NCI-H2196 treated with DMSO at 0.1 percent for 48 hours (cell line): ENCODE measurements around the gene SLC2A11.

Source experiments
- DNase-seq: peaks from one replicate; lab custom pipeline; 2025; ENCODE audit not compliant: unreplicated experiment; lab: John Stamatoyannopoulos, UW

Gene SLC2A11

DNA sequence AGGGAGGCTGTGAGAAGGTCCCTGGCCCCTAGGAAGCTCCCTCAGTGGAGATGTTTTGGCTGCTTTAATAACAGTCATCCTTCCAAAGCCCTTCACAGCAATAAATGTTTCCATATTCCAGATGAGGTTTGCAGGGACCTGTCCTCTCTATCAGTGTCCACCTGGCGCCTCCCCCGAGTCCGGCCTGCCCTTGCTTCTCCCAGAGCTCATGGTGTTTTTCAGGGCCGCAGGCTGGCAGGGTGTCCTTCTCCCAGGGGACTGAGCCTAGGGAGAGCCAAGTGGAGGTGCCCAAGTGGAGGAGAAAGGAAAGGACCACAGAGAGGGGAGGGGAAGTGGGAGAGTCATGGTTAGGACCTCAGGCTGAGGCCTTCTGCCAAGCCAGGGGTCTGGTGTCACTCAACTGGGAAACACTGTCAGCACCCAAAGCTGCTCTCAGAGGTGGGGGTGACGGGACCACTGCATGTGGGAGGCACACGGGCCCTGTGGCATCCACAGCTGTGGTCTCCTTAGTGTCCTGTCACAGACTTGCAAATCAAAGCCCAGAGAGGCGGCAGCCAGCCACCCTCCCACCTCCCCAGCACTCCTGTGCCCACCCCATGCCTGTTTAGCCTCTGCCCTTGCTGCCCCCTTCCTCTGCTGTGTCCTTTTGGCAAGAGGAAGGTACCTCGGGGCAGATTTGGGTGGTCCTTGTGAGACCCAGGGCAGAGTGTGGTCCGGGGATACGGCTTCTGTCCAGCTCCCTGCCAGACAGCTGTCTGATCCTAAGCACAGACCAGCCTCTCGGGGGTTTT lies 25.3 kb upstream of the SLC2A11 start:
- DNase-seq, result no peak

DNA sequence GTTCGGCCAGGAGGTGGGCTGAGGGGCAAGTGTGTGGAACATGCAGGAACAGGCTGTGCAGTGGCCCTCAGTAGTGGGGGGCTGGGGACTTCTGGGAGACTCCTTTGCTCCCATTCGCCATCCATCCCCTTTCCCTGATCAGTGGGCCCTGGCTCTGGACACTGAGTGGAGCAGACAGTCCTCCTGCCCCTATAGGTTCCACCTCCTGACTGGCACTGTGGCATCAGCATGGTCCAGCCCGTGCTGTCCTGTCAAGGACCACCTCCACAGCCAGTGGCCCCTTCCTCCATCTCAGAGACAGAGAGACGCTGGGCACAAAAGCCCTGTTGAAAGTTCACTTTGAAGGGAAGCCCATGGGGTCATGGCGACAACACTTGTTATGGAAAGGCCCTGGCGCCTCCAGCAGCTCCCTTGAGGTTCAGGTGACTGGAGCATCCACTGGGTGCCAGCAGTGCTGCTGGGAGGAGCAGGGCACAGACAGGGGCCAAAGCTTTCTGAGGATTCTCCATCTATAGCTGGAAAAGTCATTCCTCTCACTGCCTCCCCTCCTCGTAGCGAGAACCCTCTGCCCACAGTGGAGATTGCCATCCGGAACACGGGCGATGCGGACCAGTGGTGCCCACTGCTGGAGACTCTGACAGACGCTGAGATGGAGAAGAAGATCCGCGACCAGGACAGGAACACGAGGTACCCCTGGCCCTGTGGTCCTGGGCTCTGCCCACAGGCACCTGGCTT lies 24.5 kb upstream of the SLC2A11 start:
- no peak for DNase-seq

DNA sequence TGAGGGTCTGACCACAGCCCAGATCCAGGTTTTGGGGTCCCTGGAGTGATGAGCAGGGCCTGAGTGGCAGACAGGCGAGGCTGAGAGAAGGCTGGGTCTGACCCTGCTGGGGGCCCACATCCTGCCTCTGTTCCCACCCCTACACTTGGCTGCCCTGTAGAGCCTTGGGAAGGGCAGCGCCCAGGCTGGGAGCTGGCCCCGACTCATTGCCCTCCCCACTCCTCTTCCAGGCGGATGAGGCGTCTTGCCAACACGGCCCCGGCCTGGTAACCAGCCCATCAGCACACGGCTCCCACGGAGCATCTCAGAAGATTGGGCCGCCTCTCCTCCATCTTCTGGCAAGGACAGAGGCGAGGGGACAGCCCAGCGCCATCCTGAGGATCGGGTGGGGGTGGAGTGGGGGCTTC lies 23.8 kb upstream of the SLC2A11 start:
- DNase-seq, result no peak

DNA sequence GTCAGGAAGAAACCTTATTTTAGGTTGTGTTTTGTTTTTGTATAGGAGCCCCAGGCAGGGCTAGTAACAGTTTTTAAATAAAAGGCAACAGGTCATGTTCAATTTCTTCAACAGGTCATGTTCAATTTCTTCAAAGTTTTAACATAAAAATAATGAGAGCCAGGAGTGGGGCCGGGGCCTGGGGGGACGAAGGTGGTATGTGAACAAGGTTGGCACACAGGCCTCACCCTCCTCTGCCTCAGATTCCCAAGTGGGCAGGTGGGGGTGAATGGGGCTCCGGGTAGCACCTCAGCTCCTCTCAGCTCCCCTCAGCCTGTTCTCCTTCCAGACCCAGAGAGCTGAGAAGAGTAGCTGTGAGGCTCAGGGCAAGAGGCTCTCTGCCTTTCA lies 23.3 kb upstream of the SLC2A11 start:
- DNase-seq, result no peak

DNA sequence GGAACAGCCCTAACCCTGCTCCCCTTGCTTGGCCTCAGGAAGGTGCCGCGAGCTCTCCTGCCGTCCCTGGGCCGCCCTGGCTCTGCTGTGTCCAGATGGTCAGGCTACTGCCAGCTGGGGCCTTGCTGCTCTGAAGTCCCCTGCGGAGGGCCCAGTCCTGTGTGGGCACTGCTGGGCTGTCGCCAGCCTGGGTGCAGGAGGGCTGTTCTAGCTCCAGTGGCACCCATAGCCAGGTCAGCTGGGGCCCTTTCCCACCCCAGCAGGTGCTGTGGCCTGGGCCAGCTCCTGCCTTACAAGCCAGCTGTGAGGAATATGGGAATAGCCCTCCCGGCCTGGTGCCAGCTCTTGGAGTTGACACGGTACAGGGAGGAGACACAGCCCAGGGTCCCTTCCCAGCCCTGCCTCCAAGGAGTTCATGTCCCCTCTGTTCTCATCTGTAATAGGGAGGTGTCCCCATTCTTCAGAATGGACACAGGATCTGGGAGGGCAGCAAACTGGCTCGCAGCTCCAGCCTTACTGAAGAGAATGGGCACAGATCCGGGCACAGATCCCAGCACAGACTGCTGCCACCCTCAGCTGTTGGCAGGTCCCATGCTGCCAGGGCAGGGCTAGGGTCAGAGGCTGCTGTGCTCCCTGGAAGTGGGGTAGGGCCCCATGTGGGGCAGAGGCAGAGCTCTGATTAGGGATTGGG lies 22.7 kb upstream of the SLC2A11 start:
- no peak for DNase-seq

DNA sequence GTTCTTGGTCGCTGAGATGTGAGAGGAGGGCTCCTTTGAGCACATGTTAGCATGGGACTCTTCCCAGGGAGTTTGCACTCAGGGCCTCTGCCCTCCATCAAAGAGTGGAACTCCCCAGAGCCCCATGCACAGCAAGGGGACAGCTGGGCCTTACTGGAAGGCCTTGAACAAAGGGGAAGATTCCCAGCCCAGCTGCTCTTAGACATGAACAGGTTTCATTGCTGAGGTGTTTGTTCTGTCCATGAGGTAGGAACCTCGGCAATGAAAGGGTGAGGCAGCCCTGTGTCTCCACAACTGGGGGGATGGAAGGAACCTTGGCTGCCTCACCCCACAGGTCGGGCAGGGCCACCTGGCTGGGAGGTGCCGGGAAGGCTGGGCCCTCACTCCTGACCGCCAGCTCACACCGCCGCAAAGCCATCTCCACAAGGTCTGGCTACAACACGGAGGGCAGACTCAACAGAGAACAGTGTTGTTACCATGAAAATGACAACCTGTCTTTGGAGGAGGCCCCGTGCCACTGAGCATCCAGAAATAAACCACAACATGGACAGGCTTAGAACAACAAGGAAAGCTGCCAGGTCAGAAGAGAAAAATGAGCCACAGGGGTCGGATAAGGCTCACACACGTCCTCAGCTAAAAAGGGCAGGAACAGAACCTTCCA lies 22.1 kb upstream of the SLC2A11 start:
- DNase-seq, result no peak

DNA sequence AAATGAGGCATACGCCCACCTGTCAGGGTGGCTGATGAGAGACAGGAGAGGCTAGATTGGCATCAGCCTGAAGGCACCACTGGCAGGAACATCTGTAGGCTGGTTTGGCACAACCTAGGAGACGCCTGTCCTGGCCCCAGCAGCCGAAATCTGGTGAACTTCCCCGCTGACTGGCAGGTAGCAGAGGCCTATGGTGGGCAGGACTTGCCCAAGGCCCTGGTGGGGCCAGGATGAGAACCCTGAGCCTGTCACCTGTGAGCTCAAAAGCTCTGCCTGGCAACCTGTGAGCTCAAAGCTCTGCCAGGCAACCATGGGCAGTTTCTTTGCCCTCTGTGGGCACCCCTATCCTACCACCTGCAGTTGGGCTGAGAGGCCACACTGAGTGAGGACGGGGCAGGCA lies 21.4 kb upstream of the SLC2A11 start:
- no peak for DNase-seq

- DNase-seq, result no peak
Observed at GRCh38 chr22:23836692-23837495, 20.8 kb upstream of the SLC2A11 start.

DNA sequence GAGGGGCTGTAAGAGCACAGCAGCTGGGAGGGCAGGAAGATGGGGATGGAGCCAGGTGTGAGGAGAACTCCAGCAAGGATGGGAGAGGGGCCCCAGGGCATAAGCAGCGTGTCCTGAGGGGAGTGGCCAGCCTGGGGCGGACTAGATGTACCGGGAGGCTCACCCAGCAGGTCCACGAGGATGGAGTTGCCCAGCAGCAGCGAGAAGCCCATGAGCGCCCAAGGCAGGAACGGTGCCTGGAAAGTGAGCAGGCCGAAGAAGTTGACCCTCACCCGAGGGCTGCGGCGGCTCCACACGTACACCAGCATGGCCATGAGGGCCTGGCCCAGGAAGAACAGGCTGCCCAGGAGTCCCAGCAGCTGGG lies 20.2 kb upstream of the SLC2A11 start:
- no peak for DNase-seq

GRCh38 chr22:23837911-23838680 lies 19.6 kb upstream of the SLC2A11 start:
- DNase-seq, result no peak

- DNase-seq, result peak; percentile 90
Observed at GRCh38 chr22:23838681-23839468, 18.8 kb upstream of the SLC2A11 start, which contains the start of gene DERL3. Gene DERL3 (minus strand): TSS chr22:23839006. CDS start chr22:23838987, 19 bp downstream.

- DNase-seq, result no peak
Observed at GRCh38 chr22:23840026-23840425, 17.6 kb upstream of the SLC2A11 start.

- DNase-seq, result no peak
Observed at GRCh38 chr22:23841292-23841691, 16.4 kb upstream of the SLC2A11 start.

GRCh38 chr22:23841736-23842445 lies 15.8 kb upstream of the SLC2A11 start:
- no peak for DNase-seq

- no peak for DNase-seq
Observed at GRCh38 chr22:23842599-23842998, 15.1 kb upstream of the SLC2A11 start.

DNA sequence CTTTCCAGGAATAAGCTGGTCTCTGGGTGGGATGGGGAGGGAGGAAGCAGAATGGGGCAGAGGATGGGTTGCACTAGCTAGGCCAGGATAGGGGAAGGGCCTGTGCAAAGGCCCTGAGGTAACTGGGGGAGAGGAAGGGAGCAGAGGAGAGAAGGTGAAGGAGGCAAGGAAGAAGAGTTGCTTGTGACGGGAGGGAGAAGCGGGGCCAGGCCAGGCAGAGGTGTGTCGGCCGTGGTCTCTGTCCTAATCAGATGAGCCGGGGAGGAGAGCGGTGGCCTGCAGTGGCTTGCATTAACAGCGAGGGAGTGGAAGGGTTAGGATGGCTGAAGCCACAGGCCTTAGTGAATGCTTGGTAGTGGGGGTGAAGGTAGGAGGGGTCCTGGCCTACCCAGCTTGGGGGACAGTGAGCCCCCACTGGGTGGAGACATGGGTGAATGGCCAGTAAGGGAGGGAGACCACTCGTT lies 12.9 kb upstream of the SLC2A11 start:
- DNase-seq, result no peak

GRCh38 chr22:23845265-23846080 lies 12.2 kb upstream of the SLC2A11 start:
- DNase-seq, result no peak
